SK-N-MC (cell line): ENCODE results near the gene RETREG2.

Source experiments
- DNase-seq: peaks from one replicate; pipeline ENCODE4 v3.0.0-alpha.2; 2011; ENCODE audit warnings: low read depth, low spot score
- H3K27ac ChIP-seq: fragments of 200-600 bp; sonication (generic); 2 replicates; pipeline ENCODE4 v1.5.1; 2016; ENCODE audit warnings: mixed run types
- H3K36me3 ChIP-seq: fragments of 200-600 bp; sonication (generic); 2 replicates; pipeline ENCODE4 v1.6.1; 2017; ENCODE audit warnings: antibody characterized with exemption, low read length, mixed read lengths; ENCODE audit not compliant: insufficient read depth
- H3K4me3 ChIP-seq: fragments of 200-600 bp; sonication (generic); 2 replicates; pipeline ENCODE4 v1.5.1; 2016
- H3K9ac ChIP-seq: fragments of 200-600 bp; sonication (generic); 2 replicates; pipeline ENCODE4 v1.8.0; 2017; ENCODE audit warnings: mixed run types, mixed read lengths; ENCODE audit not compliant: insufficient read length
- H3K9me3 ChIP-seq: fragments of 200-600 bp; sonication (generic); 2 replicates; pipeline ENCODE4 v1.6.1; 2017; ENCODE audit warnings: low read depth, mild to moderate bottlenecking, antibody characterized with exemption, low read length, moderate library complexity, mixed read lengths
- EZH2 ChIP-seq: fragments of 200-600 bp; sonication (generic); IDR thresholded peaks from one replicate; pipeline ENCODE4 v1.6.1; 2017; ENCODE audit warnings: antibody characterized with exemption
- FOXP2 ChIP-seq: optimal IDR thresholded peaks from 2 replicates; pipeline ENCODE3; 2011; ENCODE audit warnings: mild to moderate bottlenecking, moderate library complexity; ENCODE audit not compliant: insufficient read depth; ENCODE audit errors: extremely low read length, control extremely low read depth
- POLR2AphosphoS5 ChIP-seq: IDR thresholded peaks from 2 replicates; pipeline ENCODE4 v1.6.1; 2012; ENCODE audit warnings: mild to moderate bottlenecking, low read depth, low read length, borderline replicate concordance

RETREG2 gene

DNA sequence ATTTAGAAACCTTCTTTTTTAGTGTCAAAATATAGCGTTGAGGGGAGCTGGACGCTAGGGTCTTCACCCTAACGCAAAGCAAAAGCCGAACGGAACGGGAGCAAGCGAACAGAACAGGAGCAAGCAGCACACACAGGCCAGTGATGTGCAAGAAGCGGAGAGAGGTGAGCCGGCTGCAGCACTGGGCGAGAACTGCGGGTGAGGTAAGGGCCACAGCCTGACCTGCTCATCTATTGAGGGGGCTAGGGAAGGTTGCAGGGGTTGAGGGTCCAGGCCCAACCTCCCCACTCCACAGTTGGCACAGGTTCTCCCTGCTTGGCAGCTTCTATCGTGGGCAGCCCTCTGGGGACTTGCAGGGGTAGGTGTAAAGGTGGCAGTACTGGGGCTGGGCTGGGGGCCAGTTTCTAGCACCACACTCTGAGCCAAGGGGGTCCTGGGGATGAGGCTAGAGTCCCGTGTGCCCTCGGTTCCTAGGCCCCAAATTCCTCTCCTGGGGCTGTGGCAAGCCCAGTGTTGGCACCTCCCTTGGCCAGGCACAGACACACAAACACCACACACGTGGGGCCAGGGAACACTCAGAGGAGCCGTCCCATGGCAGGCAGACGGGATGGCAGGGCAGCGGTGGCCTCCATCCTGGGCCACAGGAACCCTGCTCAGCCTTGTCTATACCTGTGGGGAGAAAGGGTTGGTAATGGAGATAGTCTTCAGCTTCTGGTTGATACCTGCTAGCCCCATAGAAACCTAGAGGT, 41.9 kb downstream of the RETREG2 start:
- Histone ChIP-seq H3K36me3 (peaks cover 43% of the 10 kb centered on the region), H3K9me3 (no peaks in the 10 kb centered on the region), H3K9ac (no peak overlapping the region), H3K27ac (peak overlapping the region; percentile 69; the same call in 1 of the 2 replicates), H3K4me3 (no peak overlapping the region)
- TF ChIP-seq EZH2 (no peak), POLR2AphosphoS5 (no peak), FOXP2 (no peak)
- DNase-seq, result no peak

DNA sequence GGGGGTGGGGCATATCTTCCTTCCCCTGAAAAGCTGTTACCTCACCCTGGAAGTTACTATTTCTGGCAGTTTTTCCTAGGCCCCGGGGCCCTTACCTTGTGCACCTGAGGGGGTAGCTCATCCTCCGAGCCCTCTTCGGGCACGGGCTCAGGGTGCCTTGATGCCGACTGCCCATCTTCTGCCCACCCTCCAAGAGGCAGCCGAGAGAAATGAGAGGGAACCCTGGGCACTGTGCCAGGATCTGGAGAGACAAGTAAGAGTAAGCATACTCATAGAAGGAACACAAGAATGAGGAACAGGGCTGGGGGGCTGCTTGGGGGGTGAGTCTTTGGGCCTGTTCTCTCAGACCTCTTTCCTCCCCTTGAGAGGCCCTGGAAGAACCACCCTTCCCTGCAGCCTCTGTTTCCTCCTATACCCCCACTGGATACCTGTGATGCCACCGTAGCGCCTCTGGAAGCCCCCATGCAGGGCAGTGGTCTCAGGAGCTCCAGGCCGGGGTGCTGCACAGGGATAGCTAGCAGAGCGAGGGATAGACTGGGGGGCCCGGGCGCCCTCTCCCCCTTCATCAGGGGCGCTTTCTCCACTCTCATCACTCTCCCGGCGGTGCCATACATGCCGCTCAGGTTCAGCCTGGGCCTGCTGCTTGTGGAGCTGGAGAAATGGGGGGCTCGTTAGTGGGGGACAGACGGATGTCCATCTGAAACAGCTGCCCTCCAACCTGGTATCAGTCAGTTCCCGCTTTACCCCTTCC, 42.8 kb downstream of the RETREG2 start:
- H3K9me3 ChIP-seq, result no peaks in the 10 kb centered on the region
- TF ChIP-seq EZH2 (no peak), POLR2AphosphoS5 (no peak), FOXP2 (no peak)
- no peak overlapping the region for H3K4me3 ChIP-seq
- H3K9ac ChIP-seq, result no peak overlapping the region
- no peak overlapping the region for H3K27ac ChIP-seq
- DNase-seq, result no peak
- H3K36me3 ChIP-seq, result peaks cover 42% of the 10 kb centered on the region

DNA sequence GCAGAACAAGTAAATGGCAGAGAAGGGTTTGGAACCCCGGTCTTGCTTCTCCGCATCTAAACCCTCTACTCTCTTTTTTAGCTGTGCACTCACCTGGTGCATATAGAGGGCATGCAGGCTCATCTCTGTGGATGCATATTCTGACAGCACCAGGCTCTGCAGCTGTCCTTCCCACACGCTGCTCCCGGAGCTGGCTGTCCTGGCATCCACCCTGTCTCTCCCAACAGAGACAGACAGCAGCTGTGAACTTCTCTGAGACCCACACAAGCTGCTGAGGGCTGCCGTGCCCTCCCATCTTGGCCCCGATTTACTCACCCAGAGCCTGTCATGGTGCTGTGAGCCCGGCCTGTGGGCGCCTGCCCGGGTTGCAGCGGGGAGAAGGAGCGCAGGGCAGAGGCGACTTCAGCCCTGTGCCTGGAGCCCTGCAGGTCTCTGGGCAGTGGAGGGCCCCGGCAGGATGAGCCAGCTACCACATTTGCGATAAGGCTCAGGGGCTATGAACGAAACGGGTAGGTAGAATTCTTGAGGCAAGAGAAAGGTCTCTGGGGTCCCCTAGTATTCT, 44.0 kb downstream of the RETREG2 start:
- Histone ChIP-seq H3K4me3 (no peak overlapping the region), H3K36me3 (peaks cover 30% of the 10 kb centered on the region; the same call in 1 of the 2 replicates), H3K9me3 (no peaks in the 10 kb centered on the region), H3K9ac (no peak overlapping the region), H3K27ac (no peak overlapping the region)
- DNase-seq, result no peak
- TF ChIP-seq EZH2 (no peak), POLR2AphosphoS5 (no peak), FOXP2 (no peak)

DNA sequence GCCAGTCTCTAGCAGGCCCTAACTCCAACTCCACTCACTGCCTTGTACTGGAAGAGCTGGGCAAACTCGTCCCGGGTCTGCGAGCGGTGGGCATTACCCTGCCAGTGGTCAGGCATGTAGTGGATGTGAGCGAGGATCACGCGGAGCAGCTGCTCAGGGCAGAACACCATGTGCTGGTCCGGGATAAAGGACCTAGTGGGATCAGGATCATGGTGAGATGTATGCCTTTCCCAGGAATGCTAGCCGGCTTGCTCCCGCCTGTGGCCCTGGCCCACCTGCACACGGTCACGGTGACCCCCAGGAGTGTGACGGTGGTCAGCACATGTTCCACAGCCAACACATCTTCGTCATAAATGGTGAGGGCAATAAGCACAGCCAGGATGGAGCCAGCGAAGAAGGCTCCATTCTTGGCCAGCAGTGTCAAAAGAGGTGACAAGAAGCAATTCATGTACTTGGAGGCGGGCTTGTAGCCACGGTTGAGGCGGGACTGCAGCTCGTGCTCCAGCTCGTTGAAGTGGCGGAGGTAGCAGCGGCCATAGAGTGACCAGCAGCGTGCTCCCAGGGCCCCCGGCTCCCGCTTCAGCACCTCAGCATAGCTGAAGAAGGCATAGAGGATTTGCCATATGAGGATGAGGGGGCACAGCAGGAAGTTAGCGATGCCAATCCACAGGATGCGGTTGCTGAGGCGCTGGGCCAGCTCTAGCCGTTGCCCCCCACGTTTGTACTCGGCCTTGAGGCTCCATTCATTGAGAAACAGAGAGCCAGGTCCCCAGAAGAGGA, 45.9 kb downstream of the RETREG2 start:
- DNase-seq, result no peak
- H3K4me3 ChIP-seq, result no peak overlapping the region
- H3K9ac ChIP-seq, result no peak overlapping the region
- TF ChIP-seq FOXP2, result no peak
- H3K9me3 ChIP-seq, result no peaks in the 10 kb centered on the region
- H3K36me3 ChIP-seq, result peaks cover 30% of the 10 kb centered on the region; the same call in 1 of the 2 replicates
- H3K27ac ChIP-seq, result no peak overlapping the region

DNA sequence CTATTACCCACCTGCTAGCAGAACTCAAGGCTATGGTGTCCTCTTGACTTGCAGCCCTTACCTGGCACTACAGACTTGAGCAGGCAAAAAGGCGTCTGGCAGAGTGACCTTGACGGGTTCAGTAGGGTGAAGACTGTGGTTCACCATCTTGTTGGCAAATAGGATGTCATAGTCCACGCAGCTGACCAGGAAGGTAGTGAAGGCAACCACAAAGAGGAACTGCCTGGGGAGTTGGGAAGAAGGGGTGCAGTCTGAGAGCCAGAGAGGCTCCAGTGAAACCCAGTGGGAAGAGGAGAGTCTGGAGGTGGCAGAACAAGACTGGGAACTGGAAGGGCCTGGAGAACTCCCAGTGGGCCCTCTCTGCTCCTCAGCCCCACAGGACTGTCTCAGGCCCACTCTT, 47.3 kb downstream of the RETREG2 start:
- DNase-seq, result no peak
- Histone ChIP-seq H3K4me3 (no peak overlapping the region), H3K27ac (no peak overlapping the region), H3K36me3 (peaks cover 30% of the 10 kb centered on the region; the same call in 1 of the 2 replicates), H3K9me3 (no peaks in the 10 kb centered on the region), H3K9ac (no peak overlapping the region)
- TF ChIP-seq POLR2AphosphoS5 (no peak), FOXP2 (no peak), EZH2 (no peak)

DNA sequence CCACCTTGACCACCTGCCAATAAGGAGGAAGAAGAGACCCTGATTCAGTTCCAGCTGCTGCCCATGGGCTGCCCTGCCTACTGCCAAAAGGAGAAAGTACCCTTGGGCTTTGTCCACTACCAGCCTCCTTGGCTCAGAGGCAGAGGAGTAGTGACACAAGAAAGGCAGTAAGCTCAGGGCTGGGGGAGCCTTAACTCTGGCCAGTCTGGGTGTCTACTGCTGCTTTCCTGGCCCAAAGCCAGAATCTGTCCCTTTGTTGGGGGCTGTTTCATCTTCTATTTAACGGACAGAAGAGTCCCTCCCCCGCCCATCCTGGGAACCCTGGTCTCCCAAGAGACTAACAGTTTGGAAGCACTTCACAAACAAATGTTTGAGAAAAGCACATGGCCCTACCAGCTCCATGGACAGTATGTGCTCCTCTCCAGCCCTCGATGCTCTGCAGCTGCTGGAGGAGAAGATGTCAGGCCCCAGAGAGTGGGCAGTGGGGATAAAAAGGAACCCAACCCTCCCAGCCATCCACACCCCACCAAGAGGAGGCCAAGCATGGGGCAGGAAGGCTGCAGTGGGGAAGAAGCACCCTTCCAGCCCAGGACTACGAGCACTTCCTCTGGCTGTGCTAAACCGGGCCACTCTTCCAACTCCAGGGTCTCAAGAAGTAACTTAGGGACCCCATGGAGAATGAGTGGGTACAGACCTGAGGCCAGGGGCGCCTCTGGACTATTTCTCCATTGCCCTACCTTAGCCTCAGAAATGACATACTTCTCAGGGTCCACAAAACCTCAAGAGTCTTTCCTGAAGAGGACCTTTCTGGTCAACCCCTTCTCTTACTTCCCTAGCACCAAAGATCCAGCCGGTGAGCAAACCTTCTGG, 50.2 kb downstream of the RETREG2 start:
- Histone ChIP-seq H3K36me3 (peaks cover 43% of the 10 kb centered on the region; the same call in 1 of the 2 replicates), H3K9me3 (no peaks in the 10 kb centered on the region), H3K9ac (peak overlapping the region; percentile 97), H3K4me3 (peak overlapping the region; percentile 92), H3K27ac (no peak overlapping the region)
- DNase-seq, result no peak
- TF ChIP-seq POLR2AphosphoS5, result no peak
- no peak for TF ChIP-seq EZH2
- TF ChIP-seq FOXP2, result no peak

DNA sequence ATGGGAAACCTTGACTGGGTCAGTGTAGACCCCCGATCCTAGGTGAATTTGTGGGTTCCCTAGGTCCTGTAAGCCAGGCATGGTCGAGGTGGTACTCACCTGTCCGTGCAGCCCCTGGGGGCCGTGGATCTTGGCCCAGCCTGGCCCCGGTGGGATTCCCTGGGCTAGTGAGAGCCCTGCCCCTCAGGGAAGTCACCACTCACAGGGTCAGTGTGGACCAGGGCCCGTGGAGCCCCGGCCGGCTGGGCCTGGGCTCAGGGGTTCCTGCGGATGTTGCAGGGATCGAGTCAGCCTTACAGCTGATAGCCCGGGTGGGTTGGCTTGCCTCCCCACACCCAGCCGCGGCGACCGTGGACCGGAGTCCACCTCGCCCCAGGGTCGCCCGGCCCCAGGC, 50.8 kb downstream of the RETREG2 start:
- Histone ChIP-seq H3K4me3 (peak overlapping the region; percentile 92), H3K9ac (peak overlapping the region; percentile 97), H3K9me3 (no peaks in the 10 kb centered on the region), H3K36me3 (peaks cover 43% of the 10 kb centered on the region), H3K27ac (0 out of 2 replicates have a peak overlapping the region, but pooled peaks have one; percentile 73)
- DNase-seq, result no peak
- TF ChIP-seq EZH2 (no peak), FOXP2 (no peak)
